Trophoblast cell (in vitro differentiated cells and primary cell): ENCODE results near the gene RNU6-7.

Experiments used
- DNase-seq, 2 donors: peaks; one replicate each; pipeline ENCODE4 v3.0.0-alpha.2; 2016
- H2AFZ ChIP-seq: 2 replicates; pipeline ENCODE4 v1.6.1; 2013; ENCODE audit warnings: low read length, moderate library complexity, mild to moderate bottlenecking; ENCODE audit not compliant: insufficient read depth, poor library complexity
- H2AK5ac ChIP-seq: 2 replicates; pipeline ENCODE4 v1.6.1; 2013; ENCODE audit warnings: mild to moderate bottlenecking, low read length
- H2BK120ac ChIP-seq: 2 replicates; pipeline ENCODE4 v1.6.1; 2013; ENCODE audit warnings: low read length, mild to moderate bottlenecking, moderate library complexity; ENCODE audit not compliant: insufficient read depth, poor library complexity
- H2BK12ac ChIP-seq: 2 replicates; pipeline ENCODE4 v1.6.1; 2013; ENCODE audit warnings: mild to moderate bottlenecking, low read length, moderate library complexity
- H2BK5ac ChIP-seq: 2 replicates; pipeline ENCODE4 v1.6.1; 2013; ENCODE audit warnings: low read length, low read depth, moderate library complexity, mild to moderate bottlenecking; ENCODE audit not compliant: poor library complexity
- H3K14ac ChIP-seq: 2 replicates; pipeline ENCODE4 v1.6.1; 2013; ENCODE audit warnings: mild to moderate bottlenecking, low read length
- H3K18ac ChIP-seq: 2 replicates; pipeline ENCODE4 v1.6.1; 2013; ENCODE audit warnings: mild to moderate bottlenecking, low read length
- H3K23ac ChIP-seq: 2 replicates; pipeline ENCODE4 v1.6.1; 2013; ENCODE audit warnings: low read length
- H3K27ac ChIP-seq: 2 replicates; pipeline ENCODE4 v1.5.1; 2013; ENCODE audit warnings: low read depth, mild to moderate bottlenecking, inconsistent platforms, low read length, moderate library complexity
- H3K27me3 ChIP-seq: 2 replicates; pipeline ENCODE4 v1.6.1; 2013; ENCODE audit warnings: inconsistent platforms, mild to moderate bottlenecking, low read length, moderate library complexity; ENCODE audit not compliant: insufficient read depth
- H3K36me3 ChIP-seq, 2 experiments: 1 replicate in 1 of 2; 2 replicates in 1 of 2; pipeline ENCODE4 v1.6.1; 2013; ENCODE audit warnings: low read length in 2 of 2, mild to moderate bottlenecking in 2 of 2, moderate library complexity in 1 of 2; ENCODE audit not compliant: insufficient read depth in 2 of 2, control insufficient read depth in 1 of 2
- H3K4ac ChIP-seq: 2 replicates; pipeline ENCODE4 v1.6.1; 2013; ENCODE audit warnings: low read depth, mild to moderate bottlenecking, low read length, moderate library complexity
- H3K4me1 ChIP-seq, 2 experiments: 1 replicate in 1 of 2; 2 replicates in 1 of 2; pipeline ENCODE4 v1.6.1; 2013; ENCODE audit warnings: low read length in 2 of 2, mild to moderate bottlenecking in 2 of 2, moderate library complexity in 1 of 2; ENCODE audit not compliant: insufficient read depth in 2 of 2, control insufficient read depth in 1 of 2
- H3K4me2 ChIP-seq: 2 replicates; pipeline ENCODE4 v1.6.1; 2013; ENCODE audit warnings: inconsistent platforms, mild to moderate bottlenecking, low read length, moderate library complexity
- H3K4me3 ChIP-seq: 2 replicates; pipeline ENCODE4 v1.5.1; 2013; ENCODE audit warnings: mild to moderate bottlenecking, low read depth, low read length, inconsistent platforms
- H3K79me1 ChIP-seq: one replicate; pipeline ENCODE4 v1.6.1; 2013; ENCODE audit warnings: low read length
- H3K79me2 ChIP-seq: 2 replicates; pipeline ENCODE4 v1.6.1; 2013; ENCODE audit warnings: low read length, mild to moderate bottlenecking; ENCODE audit not compliant: control insufficient read depth, insufficient read depth, poor library complexity
- H3K9ac ChIP-seq: 2 replicates; pipeline ENCODE4 v1.6.1; 2013; ENCODE audit warnings: mild to moderate bottlenecking, low read length
- H3K9me3 ChIP-seq: 2 replicates; pipeline ENCODE4 v1.6.1; 2013; ENCODE audit warnings: low read depth, mild to moderate bottlenecking, control low read depth, inconsistent platforms, low read length; ENCODE audit not compliant: insufficient read depth
- H4K12ac ChIP-seq: 2 replicates; pipeline ENCODE4 v1.6.1; 2013; ENCODE audit warnings: low read depth, mild to moderate bottlenecking, low read length, moderate library complexity
- H4K8ac ChIP-seq: 2 replicates; pipeline ENCODE4 v1.6.1; 2013; ENCODE audit warnings: low read depth, mild to moderate bottlenecking, low read length, moderate library complexity
- H4K91ac ChIP-seq: one replicate; pipeline ENCODE4 v1.6.1; 2013; ENCODE audit warnings: low read depth, mild to moderate bottlenecking, low read length, moderate library complexity
- WGBS: extraction: QIAGEN DNeasy Blood & Tissue Kit; methylation state at CpG from one replicate; pipeline ENCODE4 v1.1.7; 2013; ENCODE audit warnings: missing lambda C conversion rate; ENCODE audit not compliant: insufficient read length, insufficient coverage; ENCODE audit errors: extremely low coverage; 5-methylcytosine and 5-hydroxymethylcytosine counted together

The RNU6-7 gene

DNA sequence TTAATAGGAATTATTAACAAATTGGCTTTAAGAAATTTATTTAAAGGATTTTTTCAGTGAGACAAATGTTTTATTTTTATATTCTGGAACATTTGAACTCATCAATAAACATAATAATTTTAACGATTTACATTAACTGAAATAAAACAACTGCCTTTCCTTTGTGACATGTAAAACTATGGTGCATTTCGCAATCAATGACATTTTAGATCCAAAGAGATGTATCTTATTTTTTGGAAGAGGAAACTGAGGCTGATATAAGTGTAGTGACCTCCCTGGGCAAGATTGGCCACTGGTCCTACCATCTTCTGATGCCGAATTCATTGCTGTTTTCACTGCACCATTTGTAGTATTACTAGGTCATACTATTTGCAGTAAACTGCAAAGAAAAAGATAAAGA is 3.7 kb downstream of the RNU6-7 start:
- Histone ChIP-seq H4K8ac (no peak overlapping the region), H2BK5ac (no peak overlapping the region), H3K79me1 (peaks cover 4% of the 10 kb centered on the region), H3K79me2 (no peaks in the 10 kb centered on the region), H3K4me2 (no peak overlapping the region), H3K9me3 (peaks cover 3% of the 10 kb centered on the region), H3K4ac (no peak overlapping the region), H3K9ac (no peak overlapping the region), H2AFZ (no peak overlapping the region), H3K27ac (no peak overlapping the region), H4K91ac (no peak overlapping the region), H3K4me3 (no peak overlapping the region), H3K18ac (no peak overlapping the region), H2BK12ac (no peak overlapping the region), H3K4me1 (no peaks in the 10 kb centered on the region), H3K27me3 (no peaks in the 10 kb centered on the region), H2AK5ac (no peak overlapping the region), H2BK120ac (no peak overlapping the region), H3K36me3 (no peaks in the 10 kb centered on the region), H4K12ac (no peak overlapping the region), H3K23ac (no peak overlapping the region), H3K14ac (no peak overlapping the region)
- WGBS = no CpG with 5 or more reads among the region's 3 CpGs
- no peak for DNase-seq

DNA sequence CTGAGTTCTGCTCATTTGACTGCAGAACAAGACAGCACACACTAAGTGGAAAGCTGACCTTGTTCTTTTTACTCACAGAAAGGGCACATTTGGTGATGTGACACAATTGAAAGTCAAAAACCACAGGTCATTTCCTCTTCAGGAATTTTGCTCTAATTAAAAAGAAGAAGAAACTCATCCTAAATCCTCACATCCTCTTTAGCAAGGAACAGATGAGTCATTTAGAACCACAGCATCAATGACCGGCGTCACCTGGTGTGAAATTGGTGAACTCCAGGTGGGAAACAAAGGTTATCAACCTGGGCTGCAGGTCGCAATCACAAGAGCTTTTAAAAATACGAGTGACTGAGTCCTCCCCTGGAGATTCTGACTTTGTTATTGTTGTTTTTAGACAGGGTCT is 4.1 kb downstream of the RNU6-7 start:
- Histone ChIP-seq H4K91ac (no peak overlapping the region), H3K4me2 (no peak overlapping the region)

DNA sequence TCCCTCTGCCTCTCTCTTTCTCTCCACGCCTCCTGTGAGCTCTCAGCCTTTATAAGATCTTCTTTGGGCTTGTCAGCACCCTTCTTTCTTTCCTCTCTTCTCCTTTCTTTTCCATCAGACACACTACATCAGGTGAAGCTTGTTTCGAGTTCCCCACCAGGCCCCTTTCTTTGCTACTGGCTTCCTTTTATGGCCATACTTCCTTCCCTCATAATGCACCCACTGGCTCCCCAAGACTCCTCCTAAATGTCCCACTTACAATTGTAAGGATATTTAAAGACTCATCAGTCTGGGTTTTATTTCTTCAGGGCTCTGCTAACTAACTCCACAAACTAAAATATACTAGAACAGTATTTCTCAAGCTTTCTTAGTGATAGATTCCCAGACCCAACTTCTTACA is 4.7 kb downstream of the RNU6-7 start:
- H3K23ac ChIP-seq = no peak overlapping the region
- WGBS = no CpG with 5 or more reads among the region's 2 CpGs

More for the DNA sequence above, 4.1 kb downstream of the RNU6-7 start:
- no peak overlapping the region for H3K9ac ChIP-seq
- DNase-seq = peak in 1 of 2 donors; percentile 19
- H2BK12ac ChIP-seq = no peak overlapping the region
- H2AK5ac ChIP-seq = no peak overlapping the region
- H3K79me1 ChIP-seq = peaks cover 4% of the 10 kb centered on the region
- H4K12ac ChIP-seq = no peak overlapping the region
- peaks cover 3% of the 10 kb centered on the region for H3K9me3 ChIP-seq
- no peak overlapping the region for H2AFZ ChIP-seq
- H3K4me1 ChIP-seq = no peaks in the 10 kb centered on the region
- no peaks in the 10 kb centered on the region for H3K27me3 ChIP-seq
- no peak overlapping the region for H3K18ac ChIP-seq
- H2BK5ac ChIP-seq = no peak overlapping the region
- no peak overlapping the region for H4K8ac ChIP-seq
- no peaks in the 10 kb centered on the region for H3K36me3 ChIP-seq
- H3K27ac ChIP-seq = no peak overlapping the region
- WGBS = no CpG with 5 or more reads among the region's 4 CpGs
- no peak overlapping the region for H3K4ac ChIP-seq
- no peak overlapping the region for H2BK120ac ChIP-seq
- H3K23ac ChIP-seq = no peak overlapping the region
- no peak overlapping the region for H3K14ac ChIP-seq
- no peak overlapping the region for H3K4me3 ChIP-seq
- no peaks in the 10 kb centered on the region for H3K79me2 ChIP-seq

DNA sequence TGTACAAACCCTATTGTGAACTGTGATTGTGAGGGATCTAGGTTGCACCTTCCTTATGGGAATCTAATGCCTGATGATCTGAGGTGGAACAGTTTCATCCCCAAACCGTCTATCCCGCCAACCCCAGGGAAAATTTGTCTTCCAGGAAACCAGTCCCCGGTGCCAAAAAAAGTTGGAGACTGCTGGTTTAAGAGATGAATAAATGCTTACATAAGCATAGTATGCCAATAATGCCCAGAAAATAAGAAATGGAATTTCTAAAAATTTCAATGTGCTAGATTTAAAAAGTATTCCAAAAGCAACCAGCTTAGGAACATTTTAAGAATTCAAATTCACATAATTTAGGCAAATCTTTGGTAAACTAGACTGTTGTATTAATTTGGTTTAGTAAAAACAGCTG is 6.6 kb downstream of the RNU6-7 start:
- DNase-seq = no peak

More for the DNA sequence above, 4.7 kb downstream of the RNU6-7 start:
- Histone ChIP-seq H3K79me1 (peaks cover 4% of the 10 kb centered on the region), H4K8ac (no peak overlapping the region), H2AK5ac (no peak overlapping the region), H3K9ac (no peak overlapping the region), H2AFZ (no peak overlapping the region), H3K79me2 (no peaks in the 10 kb centered on the region), H2BK5ac (no peak overlapping the region), H3K36me3 (no peaks in the 10 kb centered on the region), H2BK120ac (no peak overlapping the region), H3K9me3 (no peaks in the 10 kb centered on the region), H3K4ac (no peak overlapping the region), H2BK12ac (no peak overlapping the region), H3K27ac (no peak overlapping the region), H3K4me2 (no peak overlapping the region), H3K18ac (no peak overlapping the region), H3K4me3 (no peak overlapping the region), H3K4me1 (no peaks in the 10 kb centered on the region), H3K27me3 (no peaks in the 10 kb centered on the region), H3K14ac (no peak overlapping the region), H4K91ac (no peak overlapping the region), H4K12ac (no peak overlapping the region)
- DNase-seq = no peak

More for the DNA sequence above, 6.6 kb downstream of the RNU6-7 start:
- no peaks in the 10 kb centered on the region for H3K27me3 ChIP-seq
- no peak overlapping the region for H3K27ac ChIP-seq
- no peak overlapping the region for H2BK5ac ChIP-seq
- no peak overlapping the region for H3K23ac ChIP-seq
- no peak overlapping the region for H2BK120ac ChIP-seq
- no CpG with 5 or more reads among the region's 3 CpGs for WGBS
- no peak overlapping the region for H3K18ac ChIP-seq
- H3K4me1 ChIP-seq = no peaks in the 10 kb centered on the region
- no peaks in the 10 kb centered on the region for H3K79me2 ChIP-seq
- no peak overlapping the region for H3K4me3 ChIP-seq
- no peak overlapping the region for H4K91ac ChIP-seq
- H3K36me3 ChIP-seq = no peaks in the 10 kb centered on the region
- no peak overlapping the region for H2BK12ac ChIP-seq
- H3K9me3 ChIP-seq = no peaks in the 10 kb centered on the region
- H3K4me2 ChIP-seq = no peak overlapping the region
- H3K9ac ChIP-seq = no peak overlapping the region
- peaks cover under 1% of the 10 kb centered on the region for H3K79me1 ChIP-seq
- no peak overlapping the region for H4K8ac ChIP-seq
- no peak overlapping the region for H2AFZ ChIP-seq
- H4K12ac ChIP-seq = no peak overlapping the region
- no peak overlapping the region for H3K4ac ChIP-seq
- H2AK5ac ChIP-seq = no peak overlapping the region
- no peak overlapping the region for H3K14ac ChIP-seq
